BLaER1 treated with 17β-estradiol and CSF1 and Interleukin-3, amounts not matched to agents 10 nM and 100 nM (cell line): ENCODE results near the gene TMEM79.

Experiments used
- H3K27ac ChIP-seq, 11 experiments: shearing (Covaris generic); formaldehyde crosslinking; 2 replicates each; pipeline ENCODE4 v1.8.1; 2022
- H3K27me3 ChIP-seq, 11 experiments: shearing (Covaris generic); formaldehyde crosslinking; 2 replicates each; pipeline ENCODE4 v1.8.1; 2022
- H3K36me3 ChIP-seq, 11 experiments: shearing (Covaris generic); formaldehyde crosslinking; 2 replicates each; pipeline ENCODE4 v1.8.1; 2022
- H3K4me1 ChIP-seq, 10 experiments: shearing (Covaris generic); formaldehyde crosslinking; 2 replicates each; pipeline ENCODE4 v1.8.1; 2022
- H3K4me2 ChIP-seq, 11 experiments: shearing (Covaris generic); formaldehyde crosslinking; 2 replicates each; pipeline ENCODE4 v1.8.1; 2022
- H3K4me3 ChIP-seq, 10 experiments: shearing (Covaris generic); formaldehyde crosslinking; 2 replicates each; pipeline ENCODE4 v1.8.1; 2022
- H3K9ac ChIP-seq, 11 experiments: shearing (Covaris generic); formaldehyde crosslinking; 2 replicates each; pipeline ENCODE4 v1.8.1; 2022
- H3K9me3 ChIP-seq, 11 experiments: shearing (Covaris generic); formaldehyde crosslinking; replicated peaks in 1 of 11; 2 replicates each; pipeline ENCODE4 v1.8.1; 2022
- H4K20me1 ChIP-seq, 11 experiments: shearing (Covaris generic); formaldehyde crosslinking; 2 replicates each; pipeline ENCODE4 v1.8.1; 2022
- Cebpa-rat ChIP-seq, 11 experiments: shearing (Covaris generic); IDR thresholded peaks; 2 replicates each; pipeline ENCODE4 v1.8.1; 2022

The TMEM79 gene

DNA sequence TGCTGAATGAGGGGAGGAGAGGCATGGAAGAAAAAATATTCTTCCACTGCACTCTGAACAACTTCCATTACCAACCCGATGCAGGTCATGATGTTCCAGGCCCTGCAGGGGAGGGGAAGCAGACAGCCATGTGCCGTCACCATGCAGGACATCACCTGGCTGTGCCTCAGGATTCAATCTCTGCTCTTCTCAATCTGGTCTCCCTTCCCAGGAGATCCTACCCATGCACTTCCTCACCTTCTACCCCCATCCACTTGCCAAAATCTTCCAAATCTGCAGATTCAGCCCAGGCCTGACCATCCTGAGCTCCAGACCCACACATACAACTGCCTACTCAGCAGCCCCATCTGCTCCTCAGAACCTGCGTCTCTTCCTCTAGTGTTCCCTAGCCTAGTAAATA is 30.5 kb upstream of the TMEM79 start:
- H3K36me3 ChIP-seq: peaks cover 97 to 100% (median 100%) of the 10 kb centered on the region in 11 experiments
- H4K20me1 ChIP-seq: peaks cover 4 to 98% (median 88%) of the 10 kb centered on the region in 11 experiments; a peak in 18 of 22 replicates
- H3K4me1 ChIP-seq: peaks cover 0 to 14% (median 6%) of the 10 kb centered on the region in 10 experiments; a peak in 10 of 20 replicates
- no peak overlapping the region for H3K27ac ChIP-seq
- H3K9me3 ChIP-seq: no peaks in the 10 kb centered on the region
- no peak overlapping the region for H3K4me3 ChIP-seq
- H3K27me3 ChIP-seq: no peaks in the 10 kb centered on the region
- TF ChIP-seq Cebpa-rat (IDR thresholded peaks at IDR 0.05): no peak
- H3K9ac ChIP-seq: peak overlapping the region in 1 of 11 experiments; percentile 9; a peak in 2 of 22 replicates
- no peak overlapping the region for H3K4me2 ChIP-seq

DNA sequence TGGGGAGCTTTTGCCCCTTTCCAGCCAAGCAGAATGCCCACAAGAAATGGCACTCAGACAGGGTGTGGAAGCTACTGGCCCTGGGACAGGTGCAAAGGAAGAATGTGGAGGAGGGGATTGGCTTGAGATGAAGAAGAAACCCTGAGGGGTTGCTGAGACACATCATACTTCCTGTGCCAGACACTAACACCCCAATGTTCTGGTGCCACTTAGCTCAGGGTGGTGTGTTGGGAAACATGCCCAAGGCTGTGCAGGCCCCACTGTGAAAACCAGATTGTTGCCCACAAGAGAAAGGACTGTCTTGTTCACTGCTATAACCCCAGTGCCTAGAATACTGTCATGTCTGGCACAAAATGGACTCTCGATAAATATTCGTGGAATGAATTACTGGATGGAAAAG is 26.4 kb upstream of the TMEM79 start:
- peak overlapping the region in 3 of 11 experiments; percentile 9 to 30 (median 27); a peak in 2 of 22 replicates for H3K9ac ChIP-seq
- H4K20me1 ChIP-seq: peaks cover 4 to 98% (median 87%) of the 10 kb centered on the region in 11 experiments; a peak in 18 of 22 replicates
- H3K27ac ChIP-seq: no peak overlapping the region
- peaks cover 0 to 18% (median 6%) of the 10 kb centered on the region in 10 experiments; a peak in 10 of 20 replicates for H3K4me1 ChIP-seq
- no peaks in the 10 kb centered on the region for H3K27me3 ChIP-seq
- H3K9me3 ChIP-seq: no peaks in the 10 kb centered on the region
- H3K4me3 ChIP-seq: no peak overlapping the region
- H3K36me3 ChIP-seq: peaks cover 100% of the 10 kb centered on the region in 11 experiments
- peak overlapping the region in 2 of 11 experiments; percentile 21 to 26; a peak in 3 of 22 replicates for H3K4me2 ChIP-seq
- no peak for TF ChIP-seq Cebpa-rat (IDR thresholded peaks at IDR 0.05)

DNA sequence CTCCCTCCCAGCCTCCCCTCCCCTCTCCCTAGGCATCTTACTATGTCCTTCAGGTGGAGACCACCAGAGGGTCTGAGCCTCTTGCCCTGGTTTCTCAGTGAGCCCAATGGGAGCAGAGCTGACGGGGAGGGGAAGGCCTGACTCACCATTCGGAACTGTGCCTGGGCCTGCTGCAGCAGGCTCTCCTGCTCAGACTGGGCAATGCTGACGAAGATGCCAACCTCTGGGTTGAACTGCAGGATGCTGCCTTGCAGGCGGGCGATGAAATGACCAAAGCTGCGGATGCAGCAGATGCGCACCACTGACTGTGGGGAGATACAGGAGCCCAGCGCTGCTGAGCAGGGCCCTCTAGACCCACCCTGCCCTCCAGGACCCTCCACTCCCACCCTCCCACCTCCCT is 25.3 kb upstream of the TMEM79 start:
- Histone ChIP-seq H4K20me1 (peaks cover 4 to 94% (median 88%) of the 10 kb centered on the region in 11 experiments; a peak in 19 of 22 replicates), H3K4me2 (no peak overlapping the region), H3K27me3 (no peaks in the 10 kb centered on the region), H3K36me3 (peaks cover 100% of the 10 kb centered on the region in 11 experiments), H3K9me3 (no peaks in the 10 kb centered on the region), H3K9ac (no peak overlapping the region), H3K27ac (no peak overlapping the region), H3K4me3 (no peak overlapping the region), H3K4me1 (peaks cover 0 to 18% (median 6%) of the 10 kb centered on the region in 10 experiments; a peak in 10 of 20 replicates)
- no peak for TF ChIP-seq Cebpa-rat (IDR thresholded peaks at IDR 0.05)

DNA sequence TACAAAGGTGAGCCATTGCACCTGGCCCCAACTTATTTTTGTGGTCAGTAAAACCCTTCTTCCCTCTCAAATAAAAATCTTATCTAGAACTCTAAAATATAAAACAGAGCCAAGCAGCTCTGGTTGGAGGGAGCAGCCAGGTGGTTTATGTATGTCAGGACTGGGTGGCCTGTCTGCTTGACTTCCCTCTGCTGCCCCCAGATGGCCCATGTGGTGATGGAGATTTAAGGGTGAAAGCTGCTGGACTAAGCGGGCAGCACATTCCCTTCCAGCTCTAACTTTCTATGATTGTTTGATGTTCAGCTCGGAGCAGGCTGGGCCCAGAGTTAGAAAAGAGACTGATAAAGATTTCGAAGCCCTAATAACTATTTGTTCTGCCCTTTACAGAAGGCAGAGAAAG is 24.3 kb upstream of the TMEM79 start:
- no peaks in the 10 kb centered on the region for H3K27me3 ChIP-seq
- H4K20me1 ChIP-seq: peaks cover 0 to 94% (median 81%) of the 10 kb centered on the region in 11 experiments; a peak in 18 of 22 replicates
- H3K4me1 ChIP-seq: peaks cover 0 to 18% (median 6%) of the 10 kb centered on the region in 10 experiments; a peak in 10 of 20 replicates
- no peak overlapping the region for H3K4me3 ChIP-seq
- H3K9ac ChIP-seq: peak overlapping the region in 2 of 11 experiments; percentile 3 to 30; a peak in 1 of 22 replicates
- H3K36me3 ChIP-seq: peaks cover 98 to 100% (median 100%) of the 10 kb centered on the region in 11 experiments
- no peak overlapping the region for H3K4me2 ChIP-seq
- H3K9me3 ChIP-seq: no peaks in the 10 kb centered on the region
- no peak overlapping the region for H3K27ac ChIP-seq
- no peak for TF ChIP-seq Cebpa-rat (IDR thresholded peaks at IDR 0.05)

DNA sequence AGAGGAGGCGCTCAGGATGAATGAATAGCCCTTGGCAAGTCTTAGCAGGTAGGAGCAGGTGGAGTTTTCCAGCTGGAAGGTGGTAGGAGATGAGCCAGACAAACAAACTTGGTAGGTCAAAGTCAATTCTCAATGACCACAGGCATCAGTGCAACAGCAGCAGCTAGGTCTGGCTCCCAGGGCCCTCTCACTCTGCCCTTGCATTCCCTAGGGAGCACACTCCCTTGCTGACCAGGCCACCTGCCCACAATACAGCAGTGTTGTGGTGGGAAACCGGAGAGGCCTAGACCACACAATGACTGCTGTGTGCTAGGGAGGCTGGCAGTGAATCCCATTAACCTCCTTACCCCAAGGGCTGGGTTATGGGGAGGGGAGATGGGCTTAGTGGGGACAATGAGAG is 23.2 kb upstream of the TMEM79 start:
- Histone ChIP-seq H3K36me3 (peaks cover 98 to 100% (median 100%) of the 10 kb centered on the region in 11 experiments), H3K9me3 (no peaks in the 10 kb centered on the region), H3K9ac (peak overlapping the region in 2 of 11 experiments; percentile 30 to 48; a peak in 4 of 22 replicates), H3K27me3 (no peaks in the 10 kb centered on the region), H4K20me1 (peaks cover 0 to 96% (median 83%) of the 10 kb centered on the region in 11 experiments; a peak in 18 of 22 replicates), H3K4me1 (peaks cover 0 to 18% (median 6%) of the 10 kb centered on the region in 10 experiments; a peak in 10 of 20 replicates), H3K4me2 (no peak overlapping the region), H3K27ac (no peak overlapping the region), H3K4me3 (no peak overlapping the region)
- no peak for TF ChIP-seq Cebpa-rat (IDR thresholded peaks at IDR 0.05)

DNA sequence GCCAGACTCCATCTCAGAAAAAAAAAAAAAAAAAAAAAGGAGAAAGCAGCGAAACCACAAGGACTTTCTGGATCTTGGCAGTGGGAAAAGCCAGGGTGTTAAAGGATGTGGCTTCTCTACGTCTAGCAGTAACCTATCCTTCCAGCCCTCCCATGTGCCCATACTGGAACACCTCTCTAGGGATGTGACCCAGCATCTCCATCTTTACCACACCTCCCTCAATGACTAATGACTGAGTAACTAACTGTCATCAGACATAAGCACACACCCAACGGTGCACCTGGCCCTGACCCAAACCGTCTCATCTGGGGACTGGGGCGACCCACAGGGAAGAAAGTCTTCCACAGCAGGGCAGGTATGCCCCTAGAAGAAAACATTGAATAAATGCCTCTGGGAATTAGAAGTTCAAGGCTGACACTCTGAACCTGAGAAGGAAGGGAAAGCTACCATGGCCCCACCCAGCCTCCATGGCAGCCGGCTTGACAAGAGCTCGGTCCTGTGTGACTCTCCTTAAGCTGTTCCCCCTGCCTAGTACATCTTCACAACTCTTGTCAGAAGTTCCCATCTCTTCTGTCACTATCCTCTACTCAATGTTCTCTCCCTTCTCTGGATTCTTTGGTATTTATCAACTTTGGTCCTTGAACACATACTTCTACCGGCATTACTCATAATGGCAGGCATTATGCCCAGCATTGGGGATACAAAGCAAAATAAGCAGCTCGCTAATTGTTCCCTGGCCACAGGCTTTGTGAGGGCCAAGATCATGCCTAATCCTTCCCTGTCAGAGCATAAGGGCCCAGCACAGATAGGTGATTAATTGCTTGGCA is 21.5 kb upstream of the TMEM79 start:
- Histone ChIP-seq H3K4me3 (no peak overlapping the region), H3K27ac (no peak overlapping the region), H3K36me3 (peaks cover 98 to 100% (median 100%) of the 10 kb centered on the region in 11 experiments), H3K9ac (no peak overlapping the region), H3K4me2 (no peak overlapping the region), H4K20me1 (peaks cover 0 to 98% (median 80%) of the 10 kb centered on the region in 11 experiments; a peak in 18 of 22 replicates), H3K9me3 (no peaks in the 10 kb centered on the region), H3K27me3 (no peaks in the 10 kb centered on the region), H3K4me1 (peaks cover 0 to 13% (median 4%) of the 10 kb centered on the region in 10 experiments; a peak in 10 of 20 replicates)
- TF ChIP-seq Cebpa-rat (IDR thresholded peaks at IDR 0.05): no peak

DNA sequence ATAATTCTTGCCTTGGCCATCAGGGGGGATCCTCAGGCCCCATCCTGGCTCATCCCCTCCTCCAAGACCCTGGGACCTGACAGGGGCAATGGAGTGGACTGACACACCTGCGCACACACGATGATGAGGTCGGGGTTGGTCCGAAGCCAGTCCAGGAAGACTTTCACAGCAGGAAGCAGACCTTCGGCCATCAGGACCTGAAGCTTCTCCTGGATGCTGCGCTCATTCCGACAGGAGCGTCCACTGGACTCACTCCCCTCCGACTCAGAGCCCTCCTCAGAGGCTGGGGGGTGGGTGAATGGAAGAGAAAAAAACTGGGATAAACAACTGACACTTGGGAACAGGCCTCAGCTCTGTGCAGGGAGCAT is 20.9 kb upstream of the TMEM79 start:
- Histone ChIP-seq H3K9ac (no peak overlapping the region), H3K27me3 (no peaks in the 10 kb centered on the region), H3K36me3 (peaks cover 98 to 100% (median 100%) of the 10 kb centered on the region in 11 experiments)

DNA sequence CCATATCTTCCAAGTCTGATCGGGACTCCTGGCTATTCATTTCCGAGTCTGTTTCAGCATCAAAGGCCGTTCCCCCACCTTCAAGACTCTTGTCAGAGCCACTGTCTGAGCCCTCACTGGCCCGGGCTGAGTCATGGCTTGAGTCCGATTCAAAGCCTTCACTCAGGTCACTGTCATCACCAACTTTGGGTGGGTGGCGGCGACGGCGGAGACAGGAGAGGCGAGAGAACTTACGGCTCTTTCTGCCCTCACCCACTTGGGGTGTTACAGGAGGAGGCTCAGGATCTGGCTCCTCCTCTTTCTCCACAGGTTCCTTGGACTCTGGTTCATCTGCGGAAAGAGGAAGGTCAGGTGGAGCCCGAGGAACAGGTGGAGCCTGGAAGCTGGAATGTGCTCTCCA is 18.1 kb upstream of the TMEM79 start:
- no peaks in the 10 kb centered on the region for H3K4me1 ChIP-seq
- H3K36me3 ChIP-seq: peaks cover 98 to 100% (median 100%) of the 10 kb centered on the region in 11 experiments
- TF ChIP-seq Cebpa-rat (IDR thresholded peaks at IDR 0.05): no peak
- H3K27ac ChIP-seq: no peak overlapping the region
- no peak overlapping the region for H3K9ac ChIP-seq
- H3K4me2 ChIP-seq: no peak overlapping the region
- H3K9me3 ChIP-seq: no peaks in the 10 kb centered on the region
- H4K20me1 ChIP-seq: peaks cover 0 to 98% (median 80%) of the 10 kb centered on the region in 11 experiments; a peak in 17 of 22 replicates
- H3K4me3 ChIP-seq: no peak overlapping the region
- no peaks in the 10 kb centered on the region for H3K27me3 ChIP-seq

More for the DNA sequence above, 20.9 kb upstream of the TMEM79 start:
- no peak overlapping the region for H3K4me2 ChIP-seq
- H3K4me3 ChIP-seq: no peak overlapping the region
- H3K9me3 ChIP-seq: no peaks in the 10 kb centered on the region
- no peak overlapping the region for H3K27ac ChIP-seq
- H3K4me1 ChIP-seq: peaks cover 0 to 7% (median 0%) of the 10 kb centered on the region in 10 experiments; a peak in 4 of 20 replicates
- H4K20me1 ChIP-seq: peaks cover 0 to 98% (median 80%) of the 10 kb centered on the region in 11 experiments; a peak in 18 of 22 replicates
- TF ChIP-seq Cebpa-rat (IDR thresholded peaks at IDR 0.05): no peak

DNA sequence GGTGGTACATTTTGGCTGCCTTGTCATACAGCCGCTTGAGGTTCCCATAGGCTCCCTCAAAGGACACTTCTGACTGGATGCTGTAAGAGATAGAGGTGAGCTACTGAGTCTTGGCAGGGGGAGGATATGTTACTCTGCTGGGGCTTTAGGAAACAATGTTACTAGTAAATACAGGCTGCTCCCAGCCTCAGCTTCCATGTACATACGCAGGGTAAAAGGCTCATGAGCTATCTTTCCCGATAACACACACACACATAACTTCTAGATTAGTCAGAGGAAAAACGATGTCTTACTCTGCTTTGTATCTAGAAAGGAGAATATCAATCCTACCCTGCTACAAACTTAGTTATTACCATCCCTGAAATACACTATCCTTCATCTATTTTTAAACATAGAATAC is 15.8 kb upstream of the TMEM79 start:
- Histone ChIP-seq H3K4me2 (no peak overlapping the region), H3K4me3 (no peak overlapping the region), H3K27ac (no peak overlapping the region), H3K9me3 (no peaks in the 10 kb centered on the region), H3K27me3 (no peaks in the 10 kb centered on the region), H3K4me1 (no peaks in the 10 kb centered on the region), H3K9ac (no peak overlapping the region), H3K36me3 (peaks cover 98 to 100% (median 100%) of the 10 kb centered on the region in 11 experiments), H4K20me1 (peaks cover 0 to 96% (median 76%) of the 10 kb centered on the region in 11 experiments; a peak in 17 of 22 replicates)
- TF ChIP-seq Cebpa-rat (IDR thresholded peaks at IDR 0.05): no peak
